ENCODE data around the gene PRELID3B. TPM values are rescaled to one million over a fixed set of nuclear protein-coding genes. Genes with fewer than 3 reads are reported as not detected.

PRELID3B gene
- total and polyA plus RNA-seq, 8 donors: 49.6 to 63.1 (median 55.3) TPM

GRCh38 chr20:58991715-58992114 is 50.9 kb downstream of the PRELID3B start:
- no peaks in the 10 kb centered on the region for H3K4me1 ChIP-seq
- no peak overlapping the region for H3K27ac ChIP-seq
- H3K9me3 ChIP-seq: no peaks in the 10 kb centered on the region
- no peak overlapping the region for H3K4me3 ChIP-seq
- ATAC-seq: no peak
- no peaks in the 10 kb centered on the region for H3K27me3 ChIP-seq
- DNase-seq: no peak
- intact Hi-C loops (cut with DNase I): no loop called here
- TF ChIP-seq CTCF (IDR thresholded peaks at IDR 0.05): no peak
- H3K36me3 ChIP-seq: peaks cover 0 to 100% of the 10 kb centered on the region in 2 donors

GRCh38 chr20:58990651-58991445 is 51.7 kb downstream of the PRELID3B start:
- no peak for DNase-seq
- Histone ChIP-seq H3K36me3 (peaks cover 0 to 100% of the 10 kb centered on the region in 2 donors), H3K27me3 (no peaks in the 10 kb centered on the region), H3K27ac (no peak overlapping the region), H3K4me1 (no peaks in the 10 kb centered on the region), H3K4me3 (no peak overlapping the region), H3K9me3 (no peaks in the 10 kb centered on the region)
- intact Hi-C loops (cut with DNase I): no loop called here
- ATAC-seq: no peak
- TF ChIP-seq CTCF (IDR thresholded peaks at IDR 0.05): no peak

GRCh38 chr20:58989196-58989595 is 53.4 kb downstream of the PRELID3B start:
- H3K27me3 ChIP-seq: no peaks in the 10 kb centered on the region
- H3K36me3 ChIP-seq: peaks cover 0 to 84% of the 10 kb centered on the region in 2 donors
- H3K9me3 ChIP-seq: no peaks in the 10 kb centered on the region
- H3K4me1 ChIP-seq: peaks cover 0 to 13% of the 10 kb centered on the region in 2 donors
- H3K4me3 ChIP-seq: no peak overlapping the region
- intact Hi-C loops (cut with DNase I): no loop called here
- no peak for TF ChIP-seq CTCF (IDR thresholded peaks at IDR 0.05)
- DNase-seq: no peak
- no peak overlapping the region for H3K27ac ChIP-seq
- ATAC-seq: no peak

- peaks cover 0 to 78% of the 10 kb centered on the region in 2 donors for H3K36me3 ChIP-seq
- no peaks in the 10 kb centered on the region for H3K27me3 ChIP-seq
- H3K4me1 ChIP-seq: peaks cover 0 to 20% of the 10 kb centered on the region in 2 donors
- no peaks in the 10 kb centered on the region for H3K9me3 ChIP-seq
- H3K27ac ChIP-seq: no peak overlapping the region
- no peak overlapping the region for H3K4me3 ChIP-seq
- TF ChIP-seq CTCF (IDR thresholded peaks at IDR 0.05): no peak
- ATAC-seq: no peak
- no peak for DNase-seq
- intact Hi-C loops (cut with DNase I): no loop called here
Observed at GRCh38 chr20:58988565-58988882, 54.1 kb downstream of the PRELID3B start.

- peaks cover 0 to 72% of the 10 kb centered on the region in 2 donors for H3K36me3 ChIP-seq
- H3K4me1 ChIP-seq: peaks cover 0 to 25% of the 10 kb centered on the region in 2 donors
- TF ChIP-seq CTCF (IDR thresholded peaks at IDR 0.05): no peak
- no peak for DNase-seq
- H3K27me3 ChIP-seq: no peaks in the 10 kb centered on the region
- no peak overlapping the region for H3K4me3 ChIP-seq
- H3K9me3 ChIP-seq: no peaks in the 10 kb centered on the region
- no peak overlapping the region for H3K27ac ChIP-seq
- ATAC-seq: no peak
- intact Hi-C loops (cut with DNase I): no loop called here
Observed at GRCh38 chr20:58987790-58988564, 54.6 kb downstream of the PRELID3B start.
